CD4-positive, alpha-beta T cell treated with Interleukin-15 for 4 hours (primary cell): ENCODE data around the gene GLI3.

Experiments used
- DNase-seq: peaks from one replicate; pipeline ENCODE4 v3.0.0-alpha.2; 2020; ENCODE audit warnings: low spot score

GLI3 gene

GRCh38 chr7:41970941-41971340 is 266.1 kb downstream of the GLI3 start:
- DNase-seq, result no peak

- DNase-seq, result no peak
Observed at GRCh38 chr7:41969561-41970105, 267.4 kb downstream of the GLI3 start.

- no peak for DNase-seq
Observed at GRCh38 chr7:41967156-41967555, 269.9 kb downstream of the GLI3 start.

GRCh38 chr7:41965951-41966505 is 271.0 kb downstream of the GLI3 start:
- DNase-seq, result no peak

- no peak for DNase-seq
Observed at GRCh38 chr7:41964849-41965745, 271.9 kb downstream of the GLI3 start.

- no peak for DNase-seq
Observed at GRCh38 chr7:41964183-41964753, 272.7 kb downstream of the GLI3 start.

- DNase-seq, result no peak
Observed at GRCh38 chr7:41956705-41957104, 280.3 kb downstream of the GLI3 start.

GRCh38 chr7:41955893-41956675 is 280.9 kb downstream of the GLI3 start:
- no peak for DNase-seq

- DNase-seq, result no peak
Observed at GRCh38 chr7:41955451-41955850, 281.6 kb downstream of the GLI3 start.

GRCh38 chr7:41954976-41955375 is 282.0 kb downstream of the GLI3 start:
- DNase-seq, result no peak

GRCh38 chr7:41948503-41948902 is 288.5 kb downstream of the GLI3 start:
- DNase-seq, result no peak

GRCh38 chr7:41943094-41943577 is 293.9 kb downstream of the GLI3 start:
- peak; percentile 58 for DNase-seq

- no peak for DNase-seq
Observed at GRCh38 chr7:41942468-41943093, 294.4 kb downstream of the GLI3 start.

- peak; percentile 59 for DNase-seq
Observed at GRCh38 chr7:41940760-41941343, 296.2 kb downstream of the GLI3 start.

GRCh38 chr7:41938371-41938770 is 298.6 kb downstream of the GLI3 start:
- DNase-seq, result no peak

GRCh38 chr7:41933427-41933826 is 303.6 kb downstream of the GLI3 start:
- no peak for DNase-seq

GRCh38 chr7:41931263-41931646 is 305.8 kb downstream of the GLI3 start:
- no peak for DNase-seq

GRCh38 chr7:41930538-41931262 is 306.3 kb downstream of the GLI3 start:
- no peak for DNase-seq

GRCh38 chr7:41928781-41929180 is 308.2 kb downstream of the GLI3 start:
- no peak for DNase-seq

GRCh38 chr7:41928166-41928565 is 308.8 kb downstream of the GLI3 start:
- no peak for DNase-seq

- no peak for DNase-seq
Observed at GRCh38 chr7:41927380-41927779, 309.6 kb downstream of the GLI3 start.
